Uterus (tissue), 2 donors: ENCODE data around the gene PWWP2B.

Source experiments
- CTCF ChIP-seq, 4 experiments: fragments of 200-600 bp in 2 of 4; fragments of 450-650 bp in 2 of 4; sonication (generic) in 2 of 4; IDR thresholded peaks; one replicate each; pipeline ENCODE4 v1.5.1; 2016 to 2019; ENCODE audit warnings: antibody characterized with exemption in 4 of 4, mild to moderate bottlenecking in 2 of 4, moderate library complexity in 1 of 4
- POLR2A ChIP-seq, 2 donors: fragments of 450-650 bp; IDR thresholded peaks; one replicate each; pipeline ENCODE4 v1.6.1; 2016; ENCODE audit warnings: antibody characterized with exemption in 2 of 2, mild to moderate bottlenecking in 1 of 2, moderate library complexity in 1 of 2

- TF ChIP-seq CTCF (IDR thresholded peaks at IDR 0.05), result no peak
- no peak for TF ChIP-seq POLR2A (IDR thresholded peaks at IDR 0.05)
Measured at GRCh38 chr10:132350946-132351345, 46.1 kb upstream of the PWWP2B start.
